Measurements from ENCODE around the gene NME4. TPM values are rescaled to one million over a fixed set of nuclear protein-coding genes. Genes with fewer than 3 reads are reported as not detected.

The NME4 gene
- total RNA-seq, 1 experiment from 2014 or later = 140 TPM

DNA sequence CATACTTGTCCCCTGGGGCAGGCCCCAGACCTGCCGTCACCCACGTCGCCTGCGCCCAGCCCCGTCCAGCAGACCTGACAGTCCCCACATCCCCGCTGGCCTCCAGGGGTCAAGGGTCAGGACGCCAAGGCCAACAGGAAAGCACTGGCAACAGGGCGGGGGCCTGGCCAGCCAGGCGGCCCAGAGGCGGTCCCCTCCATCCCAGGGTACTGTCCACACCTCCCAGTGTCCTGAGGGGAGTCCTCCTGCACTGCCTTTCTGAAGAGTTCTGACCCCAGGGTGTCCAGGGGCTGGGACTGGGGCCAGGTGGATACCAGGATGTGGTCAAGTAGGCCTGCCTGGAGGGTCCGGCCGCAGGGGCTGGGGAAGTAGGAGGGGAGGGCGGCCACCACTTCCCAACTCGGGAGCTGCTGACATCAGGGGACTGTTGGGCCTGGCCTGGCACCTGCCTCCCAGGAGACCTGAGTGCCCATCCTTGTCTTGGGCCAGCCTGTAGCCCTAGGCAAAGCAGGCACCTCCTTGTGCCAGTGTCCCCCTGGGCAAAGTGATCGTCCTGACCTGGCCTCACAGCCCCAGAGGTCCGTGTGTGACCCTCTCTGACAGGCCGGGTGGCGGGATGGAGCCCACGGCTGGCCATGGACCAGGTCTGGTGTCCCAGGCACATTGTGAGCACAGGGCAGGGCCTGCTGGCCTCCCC lies 37.8 kb upstream of the NME4 start:
- POLR2A ChIA-PET = no interaction called here

GRCh38 chr16:359871-360697 lies 36.9 kb upstream of the NME4 start:
- H3K9me3 Mint-ChIP-seq (ENCODE audit: unreplicated experiment) = no peaks in the 10 kb centered on the region
- CTCF ChIA-PET = no interaction called here
- H3K4me1 Mint-ChIP-seq (ENCODE audit: low read depth, unreplicated experiment) = no peaks in the 10 kb centered on the region
- no TSS peak for BruUV-seq (replicated peaks)
- no peaks in the 10 kb centered on the region for H3K27me3 Mint-ChIP-seq (ENCODE audit: insufficient read depth, unreplicated experiment)
- Histone ChIP-seq H3K4me3 (ENCODE audit: low read depth, low read length) (no peak overlapping the region), H3K4me1 (no peaks in the 10 kb centered on the region), H3K27me3 (replicated peaks; ENCODE audit: control insufficient read depth, insufficient read depth, low read length) (no peaks in the 10 kb centered on the region), H3K9me3 (no peaks in the 10 kb centered on the region), H3K36me3 (ENCODE audit: control insufficient read depth, insufficient read depth, low read length) (no peaks in the 10 kb centered on the region)
- H3K36me3 Mint-ChIP-seq (ENCODE audit: insufficient read depth, unreplicated experiment) = peaks cover 13% of the 10 kb centered on the region
- H3K27ac Mint-ChIP-seq (ENCODE audit: unreplicated experiment) = no peak overlapping the region
- POLR2A ChIA-PET = no interaction called here
- TF ChIP-seq CTCF (IDR thresholded peaks at IDR 0.05; ENCODE audit: insufficient read depth in 1 of 2, low read depth in 1 of 2, low read length in 1 of 2, severe bottlenecking in 1 of 2, unreplicated experiment in 1 of 2) = no peak
- intact Hi-C loops (cut with micrococcal nuclease; ENCODE audit: unreplicated experiment) = no loop called here
- no peak overlapping the region for H3K4me3 Mint-ChIP-seq (ENCODE audit: unreplicated experiment)
- no peak for DNase-seq

More for the DNA sequence above, 37.8 kb upstream of the NME4 start:
- Mint-ChIP-seq H3K27me3 (ENCODE audit: insufficient read depth, unreplicated experiment) (no peaks in the 10 kb centered on the region), H3K36me3 (ENCODE audit: insufficient read depth, unreplicated experiment) (peaks cover 13% of the 10 kb centered on the region), H3K9me3 (ENCODE audit: unreplicated experiment) (no peaks in the 10 kb centered on the region), H3K4me1 (ENCODE audit: low read depth, unreplicated experiment) (no peaks in the 10 kb centered on the region), H3K27ac (ENCODE audit: unreplicated experiment) (no peak overlapping the region), H3K4me3 (ENCODE audit: unreplicated experiment) (no peak overlapping the region)
- BruUV-seq (replicated peaks) = no TSS peak
- H3K36me3 ChIP-seq (ENCODE audit: control insufficient read depth, insufficient read depth, low read length) = no peaks in the 10 kb centered on the region
- TF ChIP-seq CTCF (IDR thresholded peaks at IDR 0.05; ENCODE audit: insufficient read depth in 1 of 2, low read depth in 1 of 2, low read length in 1 of 2, severe bottlenecking in 1 of 2, unreplicated experiment in 1 of 2) = no peak
- H3K4me1 ChIP-seq = no peaks in the 10 kb centered on the region
- CTCF ChIA-PET = no interaction called here
- intact Hi-C loops (cut with micrococcal nuclease; ENCODE audit: unreplicated experiment) = no loop called here
- no peaks in the 10 kb centered on the region for H3K9me3 ChIP-seq
- no peak overlapping the region for H3K4me3 ChIP-seq (ENCODE audit: low read depth, low read length)
- DNase-seq = no peak
- H3K27me3 ChIP-seq (replicated peaks; ENCODE audit: control insufficient read depth, insufficient read depth, low read length) = no peaks in the 10 kb centered on the region

DNA sequence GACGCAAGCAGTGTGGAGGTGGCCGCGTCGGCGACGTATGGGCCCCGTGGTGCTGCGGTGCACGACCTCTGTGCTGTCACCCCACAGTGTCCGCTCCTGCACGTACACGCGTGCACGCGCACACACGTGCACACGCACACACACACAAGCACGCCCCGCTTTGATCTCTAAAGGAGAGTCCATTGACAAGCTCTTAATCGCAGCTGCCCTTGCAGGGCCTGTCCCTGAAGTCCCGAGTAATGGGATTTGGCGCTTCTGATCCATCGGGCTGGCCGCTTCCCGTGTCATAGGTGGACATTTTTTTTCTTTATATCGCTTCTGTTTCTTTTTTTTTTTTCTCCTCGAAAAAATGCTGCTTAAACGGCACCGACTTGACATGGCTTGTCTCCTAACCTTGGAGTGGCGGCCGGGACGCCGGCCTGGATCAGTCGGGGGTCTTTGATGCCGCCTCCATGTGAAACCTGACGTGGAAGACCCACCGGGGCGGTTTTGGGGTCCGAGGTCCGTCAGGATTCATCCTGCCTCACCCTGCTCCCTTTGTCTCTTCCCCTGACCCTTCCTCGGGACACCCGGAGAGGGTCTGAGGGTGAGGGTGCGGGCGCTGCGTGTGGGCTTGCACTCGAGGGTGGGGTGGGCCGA lies 36.2 kb upstream of the NME4 start:
- Mint-ChIP-seq H3K9me3 (ENCODE audit: unreplicated experiment) (no peaks in the 10 kb centered on the region), H3K27ac (ENCODE audit: unreplicated experiment) (no peak overlapping the region), H3K27me3 (ENCODE audit: insufficient read depth, unreplicated experiment) (no peaks in the 10 kb centered on the region), H3K4me1 (ENCODE audit: low read depth, unreplicated experiment) (no peaks in the 10 kb centered on the region), H3K4me3 (ENCODE audit: unreplicated experiment) (no peak overlapping the region), H3K36me3 (ENCODE audit: insufficient read depth, unreplicated experiment) (peaks cover 13% of the 10 kb centered on the region)
- H3K9me3 ChIP-seq = no peaks in the 10 kb centered on the region
- no peaks in the 10 kb centered on the region for H3K27me3 ChIP-seq (replicated peaks; ENCODE audit: control insufficient read depth, insufficient read depth, low read length)
- no peaks in the 10 kb centered on the region for H3K36me3 ChIP-seq (ENCODE audit: control insufficient read depth, insufficient read depth, low read length)
- no peak for TF ChIP-seq CTCF (IDR thresholded peaks at IDR 0.05; ENCODE audit: insufficient read depth in 1 of 2, low read depth in 1 of 2, low read length in 1 of 2, severe bottlenecking in 1 of 2, unreplicated experiment in 1 of 2)
- H3K4me1 ChIP-seq = no peaks in the 10 kb centered on the region
- intact Hi-C loops (cut with micrococcal nuclease; ENCODE audit: unreplicated experiment) = no loop called here
- ChIA-PET POLR2A (no interaction called here), CTCF (no interaction called here)
- no peak overlapping the region for H3K4me3 ChIP-seq (ENCODE audit: low read depth, low read length)
- no TSS peak for BruUV-seq (replicated peaks)
- no peak for DNase-seq

Measured in Caco-2 (cell line).